Hematopoietic multipotent progenitor cell treated with erythropoietin and hydrocortisone succinate and interleukin-3 and kit ligand, for 4 days (in vitro differentiated cells): ENCODE measurements around the gene ADRA2C.
A peak's percentile ranks its signal among the peaks of the same experiment; 100 is the strongest.

Experiments
- DNase-seq: peaks from one replicate; pipeline ENCODE4 v3.0.0-alpha.2; 2015

ADRA2C gene

GRCh38 chr4:3735196-3735595 is 31.0 kb upstream of the ADRA2C start:
- no peak for DNase-seq

- no peak for DNase-seq
These were observed 29.9 kb upstream of the ADRA2C start for GRCh38 chr4:3736290-3736689.

- DNase-seq, result no peak
These were observed 29.4 kb upstream of the ADRA2C start for GRCh38 chr4:3736806-3737205.

- DNase-seq, result no peak
These were observed 26.6 kb upstream of the ADRA2C start for GRCh38 chr4:3739577-3739976.

GRCh38 chr4:3740256-3740655 is 25.9 kb upstream of the ADRA2C start:
- no peak for DNase-seq

- no peak for DNase-seq
These were observed 24.8 kb upstream of the ADRA2C start for GRCh38 chr4:3741217-3742011.

GRCh38 chr4:3742610-3743009 is 23.6 kb upstream of the ADRA2C start:
- no peak for DNase-seq

GRCh38 chr4:3744232-3744631 is 22.0 kb upstream of the ADRA2C start:
- DNase-seq, result no peak

GRCh38 chr4:3744901-3745300 is 21.3 kb upstream of the ADRA2C start:
- DNase-seq, result no peak

- DNase-seq, result no peak
These were observed 20.1 kb upstream of the ADRA2C start for GRCh38 chr4:3745886-3746656.

- DNase-seq, result no peak
These were observed 19.2 kb upstream of the ADRA2C start for GRCh38 chr4:3746701-3747580.

- DNase-seq, result peak; percentile 21
These were observed 18.6 kb upstream of the ADRA2C start for GRCh38 chr4:3747581-3747904.

GRCh38 chr4:3748136-3748898 is 17.9 kb upstream of the ADRA2C start:
- DNase-seq, result no peak

GRCh38 chr4:3749081-3749480 is 17.1 kb upstream of the ADRA2C start:
- no peak for DNase-seq

GRCh38 chr4:3750334-3750733 is 15.9 kb upstream of the ADRA2C start:
- no peak for DNase-seq

- DNase-seq, result no peak
These were observed 14.2 kb upstream of the ADRA2C start for GRCh38 chr4:3752022-3752421.

- no peak for DNase-seq
These were observed 12.3 kb upstream of the ADRA2C start for GRCh38 chr4:3753726-3754412.

- DNase-seq, result no peak
These were observed 9.7 kb upstream of the ADRA2C start for GRCh38 chr4:3756343-3757059.

- no peak for DNase-seq
These were observed 6.9 kb upstream of the ADRA2C start for GRCh38 chr4:3759236-3759635.

- DNase-seq, result no peak
These were observed 5.8 kb upstream of the ADRA2C start for GRCh38 chr4:3760346-3760745.

GRCh38 chr4:3760841-3761240 is 5.3 kb upstream of the ADRA2C start:
- DNase-seq, result no peak
